Common myeloid progenitor, CD34-positive (primary cell): Measurements from ENCODE around the gene DNASE1L2.
"Not testable (repeated sequence)": the region's sequence is repeated elsewhere in the genome, so short reads cannot be mapped to it uniquely, and the experiment has no call there.

ENCODE experiments used
- CTCF ChIA-PET: fragments of 350-600 bp; sonication (Branson Sonifier 250); formaldehyde crosslinking; loops from one replicate; lab custom pipeline; 2021; ENCODE audit warnings: antibody characterized with exemption; lab: Charles Lee
- POLR2A ChIA-PET: fragments of 350-600 bp; sonication (Branson Sonifier 250); formaldehyde crosslinking; loops from one replicate; lab custom pipeline; 2021; ENCODE audit warnings: antibody characterized with exemption; lab: Charles Lee
- DNase-seq, 3 donors: peaks; one replicate each; pipeline versions ENCODE4 v3.0.0 to v3.0.0-alpha.2; 2013
- H3K27ac ChIP-seq, 2 experiments: 1 replicate in 1 of 2; 2 replicates in 1 of 2; pipeline ENCODE4 v1.7.0; 2013; ENCODE audit warnings: inconsistent platforms in 2 of 2, low read length in 2 of 2, mild to moderate bottlenecking in 2 of 2, low read depth in 1 of 2, moderate library complexity in 1 of 2; ENCODE audit not compliant: severe bottlenecking in 2 of 2, insufficient read depth in 1 of 2, poor library complexity in 1 of 2
- H3K27me3 ChIP-seq, 5 experiments: replicated peaks in 2 of 5; 1 replicate in 3 of 5; 2 replicates in 2 of 5; pipeline versions ENCODE4 v1.6.1 to v1.7.0; 2013; ENCODE audit warnings: low read length in 4 of 5, mild to moderate bottlenecking in 2 of 5, moderate library complexity in 2 of 5, inconsistent platforms in 1 of 5; ENCODE audit not compliant: insufficient read depth in 5 of 5, control insufficient read depth in 4 of 5
- H3K36me3 ChIP-seq, 4 experiments: 1 replicate in 2 of 4; 2 replicates in 2 of 4; pipeline versions ENCODE4 v1.6.1 to v1.7.0; 2013; ENCODE audit warnings: low read length in 3 of 4, control low read depth in 1 of 4, mild to moderate bottlenecking in 1 of 4; ENCODE audit not compliant: control insufficient read depth in 4 of 4, insufficient read depth in 4 of 4
- H3K4me1 ChIP-seq, 4 experiments: 1 replicate in 3 of 4; 2 replicates in 1 of 4; pipeline versions ENCODE4 v1.6.1 to v1.7.1; 2013; ENCODE audit warnings: low read length in 3 of 4, mild to moderate bottlenecking in 3 of 4, control low read depth in 1 of 4, inconsistent platforms in 1 of 4, moderate library complexity in 1 of 4; ENCODE audit not compliant: control insufficient read depth in 4 of 4, insufficient read depth in 4 of 4; ENCODE audit errors: control extremely low read depth in 1 of 4
- H3K4me3 ChIP-seq, 7 experiments: 1 replicate in 4 of 7; 2 replicates in 3 of 7; pipeline versions ENCODE4 v1.5.1 to v1.7.0; 2013; ENCODE audit warnings: mild to moderate bottlenecking in 7 of 7, low read length in 6 of 7, moderate library complexity in 6 of 7, inconsistent platforms in 2 of 7, low read depth in 2 of 7, control low read depth in 1 of 7; ENCODE audit not compliant: insufficient read depth in 4 of 7, control insufficient read depth in 1 of 7; ENCODE audit errors: extremely low read depth in 1 of 7
- H3K9me3 ChIP-seq, 5 experiments: 1 replicate in 4 of 5; 2 replicates in 1 of 5; pipeline versions ENCODE4 v1.6.1 to v1.7.1; 2013; ENCODE audit warnings: low read length in 4 of 5, mild to moderate bottlenecking in 2 of 5, inconsistent platforms in 1 of 5, low read depth in 1 of 5, moderate library complexity in 1 of 5; ENCODE audit not compliant: control insufficient read depth in 4 of 5, insufficient read depth in 2 of 5; ENCODE audit errors: control extremely low read depth in 1 of 5
- WGBS: methylation state at CpG from one replicate; pipeline ENCODE4 v1.1.5; 2013; ENCODE audit not compliant: insufficient coverage; 5-methylcytosine and 5-hydroxymethylcytosine counted together

Gene DNASE1L2

GRCh38 chr16:2253293-2253692 is 17.0 kb downstream of the DNASE1L2 start:
- POLR2A ChIA-PET, result interaction anchor here (0.6 kb wide), 1 partner anchor 82 kb away, joined by 3 read pairs; no protein-coding TSS in a partner anchor
- Histone ChIP-seq H3K9me3 (no peaks in the 10 kb centered on the region), H3K27me3 (no peaks in the 10 kb centered on the region), H3K36me3 (peaks cover 9 to 58% (median 42%) of the 10 kb centered on the region in 4 experiments), H3K4me1 (peaks cover 3 to 19% (median 14%) of the 10 kb centered on the region in 4 experiments), H3K27ac (no peak overlapping the region), H3K4me3 (no peak overlapping the region)
- no peak for DNase-seq
- 93% methylated on average over 10 of the region's 11 CpGs for WGBS
- CTCF ChIA-PET, result interaction anchor here (0.6 kb wide), 1 partner anchor 22 kb away, joined by 3 read pairs; no protein-coding TSS in a partner anchor

DNA sequence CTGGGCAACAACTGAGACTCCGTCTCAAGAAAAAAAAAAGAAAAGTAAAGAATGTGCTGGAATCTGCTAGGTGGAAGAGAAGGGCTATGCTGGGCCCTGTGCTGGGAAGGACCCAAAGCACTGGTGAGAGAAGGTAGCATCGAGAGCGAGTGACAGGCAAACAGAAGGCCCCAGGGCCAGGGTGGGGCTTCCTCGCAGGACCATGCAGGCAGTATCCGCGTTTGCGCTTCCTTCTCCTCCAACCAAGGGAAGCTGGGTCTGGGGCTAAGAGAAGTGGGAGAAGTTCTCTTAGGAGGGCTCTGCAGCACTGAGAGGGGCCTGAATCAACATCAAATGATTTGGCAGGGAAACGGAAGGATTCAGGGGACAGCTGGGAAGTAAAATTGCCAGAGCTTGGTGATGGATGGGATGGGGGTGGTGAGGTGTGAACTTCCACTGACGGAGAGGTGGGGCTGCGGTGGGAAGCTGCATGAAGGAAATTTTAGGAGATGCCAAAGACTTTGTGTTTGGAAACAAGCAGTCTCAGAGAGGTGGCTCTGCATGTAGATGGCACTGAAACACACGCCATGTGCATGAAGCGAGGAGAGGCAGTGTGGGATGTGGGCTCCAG is 20.4 kb downstream of the DNASE1L2 start:
- no peak for DNase-seq
- Histone ChIP-seq H3K9me3 (no peaks in the 10 kb centered on the region), H3K4me3 (no peak overlapping the region), H3K27me3 (no peaks in the 10 kb centered on the region), H3K36me3 (peaks cover 13 to 76% (median 60%) of the 10 kb centered on the region in 4 experiments), H3K27ac (no peak overlapping the region), H3K4me1 (peaks cover 0 to 8% (median 7%) of the 10 kb centered on the region in 4 experiments)
- ChIA-PET CTCF (interaction anchor here (1.0 to 1.4 kb wide), 2 partner anchors 9 to 234 kb away, joined by 3 to 4 read pairs; no protein-coding TSS in a partner anchor), POLR2A (no interaction called here)
- 94% methylated on average over 6 of the region's 12 CpGs for WGBS

DNA sequence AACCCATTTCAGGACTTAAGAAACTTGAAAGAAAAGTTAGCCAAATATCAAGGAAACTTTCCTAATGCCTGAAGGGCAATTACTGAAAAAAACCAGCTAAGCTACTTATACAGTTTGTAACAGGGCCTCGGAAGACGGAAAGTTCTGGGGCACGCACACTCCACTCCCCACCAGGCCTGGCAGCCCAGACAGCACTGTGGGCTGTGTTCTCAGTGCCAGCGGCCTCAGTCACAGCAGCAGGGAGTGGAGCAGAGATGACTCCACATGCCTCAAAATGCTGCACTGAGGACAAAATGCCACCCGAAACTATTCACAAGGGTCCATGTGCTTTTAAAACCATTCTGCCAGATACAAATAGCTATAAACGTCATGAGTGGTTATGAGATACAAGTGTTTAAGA is 21.5 kb downstream of the DNASE1L2 start:
- peaks cover 17 to 86% (median 67%) of the 10 kb centered on the region in 4 experiments for H3K36me3 ChIP-seq
- POLR2A ChIA-PET, result no interaction called here

GRCh38 chr16:2258530-2258929 is 22.3 kb downstream of the DNASE1L2 start:
- H3K4me3 ChIP-seq, H3K4me1 ChIP-seq, DNase-seq, CTCF ChIA-PET, H3K9me3 ChIP-seq, POLR2A ChIA-PET, H3K27me3 ChIP-seq, H3K27ac ChIP-seq: not testable (repeated sequence)
- WGBS, result 100% methylated on average over 7 of the region's 7 CpGs
- H3K36me3 ChIP-seq, result peaks cover 16 to 87% (median 68%) of the 10 kb centered on the region in 4 experiments

More for the DNA sequence above, 21.5 kb downstream of the DNASE1L2 start:
- WGBS, result 100% methylated on average over 4 of the region's 6 CpGs
- Histone ChIP-seq H3K27me3 (no peaks in the 10 kb centered on the region), H3K4me1 (no peaks in the 10 kb centered on the region), H3K27ac (peak overlapping the region in 1 of 2 experiments; percentile 12), H3K9me3 (no peaks in the 10 kb centered on the region), H3K4me3 (no peak overlapping the region)
- CTCF ChIA-PET, result interaction anchor here (0.6 to 1.4 kb wide), 2 partner anchors 13 to 235 kb away, joined by 3 read pairs; no protein-coding TSS in a partner anchor
- DNase-seq, result no peak

DNA sequence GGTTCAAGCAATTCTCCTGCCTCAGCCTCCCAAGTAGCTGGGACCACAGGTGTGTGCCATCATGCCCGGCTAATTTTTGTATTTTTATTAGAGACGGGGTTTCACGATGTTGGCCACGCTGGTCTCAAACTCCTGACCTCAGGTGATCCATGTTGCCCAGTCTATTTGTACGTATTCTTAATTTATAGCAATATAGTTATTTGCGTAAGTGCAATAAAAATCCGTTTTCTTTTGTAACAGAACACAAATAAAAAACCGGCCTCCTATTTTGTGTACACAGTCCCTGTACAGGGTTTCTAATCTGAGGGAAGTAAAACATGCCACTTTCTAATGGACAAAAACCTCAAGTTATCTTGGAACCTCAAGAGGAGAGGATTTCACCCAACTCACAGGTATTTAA is 24.0 kb downstream of the DNASE1L2 start:
- CTCF ChIA-PET, result no interaction called here
- POLR2A ChIA-PET, result no interaction called here

DNA sequence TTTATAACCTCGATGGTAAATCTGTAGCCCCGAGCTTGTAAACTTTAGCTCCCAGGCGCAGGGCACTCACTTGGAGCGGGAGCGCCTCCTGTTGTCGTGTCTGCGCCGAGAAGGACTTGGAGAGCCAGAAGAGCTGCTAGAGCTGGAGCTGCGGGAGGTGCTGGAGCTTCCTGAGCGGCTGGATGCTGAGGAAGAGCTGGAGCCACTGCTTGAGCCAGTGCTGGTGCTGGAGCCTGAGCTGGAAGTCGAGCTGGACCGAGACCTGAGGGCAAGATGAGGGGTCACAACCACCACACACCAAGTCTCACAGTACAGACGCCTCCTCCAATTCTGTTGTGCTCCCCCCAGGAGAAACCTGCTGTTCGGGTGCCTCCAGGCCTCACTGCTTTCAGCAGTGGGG is 26.8 kb downstream of the DNASE1L2 start:
- H3K27me3 ChIP-seq, POLR2A ChIA-PET, DNase-seq, H3K4me3 ChIP-seq, H3K27ac ChIP-seq, H3K9me3 ChIP-seq: not testable (repeated sequence)
- peaks cover 0 to 13% (median 6%) of the 10 kb centered on the region in 4 experiments for H3K4me1 ChIP-seq
- peaks cover 12 to 61% (median 49%) of the 10 kb centered on the region in 4 experiments for H3K36me3 ChIP-seq
- CTCF ChIA-PET, result interaction anchor here (1.8 to 2.0 kb wide), 2 partner anchors 9 to 11 kb away, joined by 6 to 12 read pairs; partner anchors contain the start of gene ECI1
- WGBS, result 98% methylated on average over 8 of the region's 14 CpGs

More for the DNA sequence above, 24.0 kb downstream of the DNASE1L2 start:
- no peak for DNase-seq
- peaks cover 16 to 86% (median 70%) of the 10 kb centered on the region in 4 experiments for H3K36me3 ChIP-seq
- H3K9me3 ChIP-seq, result no peaks in the 10 kb centered on the region
- WGBS, result 94% methylated on average over 3 of the region's 8 CpGs
- no peak overlapping the region for H3K27ac ChIP-seq
- H3K27me3 ChIP-seq, result no peaks in the 10 kb centered on the region
- no peaks in the 10 kb centered on the region for H3K4me1 ChIP-seq
- H3K4me3 ChIP-seq, result no peak overlapping the region

DNA sequence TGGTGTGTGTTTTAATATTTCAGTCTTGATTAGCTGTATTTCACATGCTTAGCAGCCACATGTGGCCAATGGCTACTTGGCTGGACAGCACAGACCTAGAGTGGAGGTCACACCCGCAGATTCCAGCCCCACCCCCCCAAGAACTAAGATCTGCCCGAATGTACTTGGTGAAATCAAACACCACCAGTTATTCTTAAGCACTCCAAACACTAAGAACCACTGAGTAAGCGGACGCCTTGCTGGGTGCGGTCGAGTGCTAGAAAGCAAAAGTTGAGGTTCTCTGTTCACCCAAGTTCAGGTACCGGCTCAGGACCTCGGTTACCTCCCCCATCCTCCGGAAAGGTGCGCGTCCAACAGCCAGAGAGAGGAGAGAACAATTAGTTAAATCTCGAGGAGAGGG is 30.6 kb downstream of the DNASE1L2 start:
- POLR2A ChIA-PET, H3K27me3 ChIP-seq, DNase-seq, H3K9me3 ChIP-seq, CTCF ChIA-PET: not testable (repeated sequence)
- H3K36me3 ChIP-seq, result peaks cover 4 to 37% (median 26%) of the 10 kb centered on the region in 4 experiments
- peak overlapping the region in 6 of 7 experiments; percentile 84 to 99 (median 92) for H3K4me3 ChIP-seq
- 20% methylated on average over 1 of the region's 12 CpGs for WGBS
- H3K4me1 ChIP-seq, result peaks cover 0 to 26% (median 18%) of the 10 kb centered on the region in 4 experiments
- H3K27ac ChIP-seq, result peak overlapping the region; percentile 89 to 92
